Measurements from ENCODE around the gene KIF3A. TPM values are rescaled to one million over a fixed set of nuclear protein-coding genes. Genes with fewer than 3 reads are reported as not detected.

The KIF3A gene
- total RNA-seq, 1 donor from 2014 or later, result 11.9 TPM

- TF ChIP-seq CTCF (IDR thresholded peaks at IDR 0.05; ENCODE audit: borderline replicate concordance), result peak; percentile 26
Measured at GRCh38 chr5:132777209-132778069, 40.1 kb upstream of the KIF3A start, which contains the start of gene SEPTIN8. Gene SEPTIN8, minus strand, starts transcription at chr5:132777239. Its CDS starts 102 bp downstream, at chr5:132777137.

GRCh38 chr5:132776938-132777208 lies 39.5 kb upstream of the KIF3A start:
- TF ChIP-seq CTCF (IDR thresholded peaks at IDR 0.05; ENCODE audit: borderline replicate concordance), result no peak
- no peak for DNase-seq
- intact Hi-C loops (cut with micrococcal nuclease), result no loop called here
- Histone ChIP-seq H3K9me3 (replicated peaks) (no peaks in the 10 kb centered on the region), H3K4me3 (peak overlapping the region; percentile 95), H3K4me1 (peaks cover 62% of the 10 kb centered on the region), H3K27ac (replicated peaks) (peak overlapping the region; percentile 90), H3K36me3 (no peaks in the 10 kb centered on the region), H3K27me3 (ENCODE audit: low read depth) (no peaks in the 10 kb centered on the region)

More at GRCh38 chr5:132777209-132778069, 40.1 kb upstream of the KIF3A start, which contains the start of gene SEPTIN8:
- Histone ChIP-seq H3K27ac (replicated peaks) (peak within 1 kb of the TSS; percentile 90), H3K4me3 (peak within 1 kb of the TSS; percentile 95), H3K36me3 (no peaks in the 10 kb centered on the region), H3K27me3 (ENCODE audit: low read depth) (no peaks in the 10 kb centered on the region), H3K9me3 (replicated peaks) (no peaks in the 10 kb centered on the region), H3K4me1 (peaks cover 56% of the 10 kb centered on the region)
- peak; percentile 66 for DNase-seq
- intact Hi-C loops (cut with micrococcal nuclease), result no loop called here

GRCh38 chr5:132776131-132776937 lies 39.0 kb upstream of the KIF3A start:
- Histone ChIP-seq H3K9me3 (replicated peaks) (no peaks in the 10 kb centered on the region), H3K27ac (replicated peaks) (peak overlapping the region; percentile 90), H3K36me3 (no peaks in the 10 kb centered on the region), H3K4me3 (peak overlapping the region; percentile 95), H3K4me1 (peaks cover 67% of the 10 kb centered on the region), H3K27me3 (ENCODE audit: low read depth) (no peaks in the 10 kb centered on the region)
- DNase-seq, result peak; percentile 36
- no peak for TF ChIP-seq CTCF (IDR thresholded peaks at IDR 0.05; ENCODE audit: borderline replicate concordance)
- intact Hi-C loops (cut with micrococcal nuclease), result no loop called here

- intact Hi-C loops (cut with micrococcal nuclease), result no loop called here
- no peak for TF ChIP-seq CTCF (IDR thresholded peaks at IDR 0.05; ENCODE audit: borderline replicate concordance)
Measured at GRCh38 chr5:132775476-132775961, 38.2 kb upstream of the KIF3A start.

GRCh38 chr5:132774896-132775295 lies 37.5 kb upstream of the KIF3A start:
- Histone ChIP-seq H3K27me3 (ENCODE audit: low read depth) (no peaks in the 10 kb centered on the region), H3K4me1 (peaks cover 80% of the 10 kb centered on the region), H3K4me3 (peak overlapping the region; percentile 95), H3K36me3 (no peaks in the 10 kb centered on the region), H3K9me3 (replicated peaks) (no peaks in the 10 kb centered on the region), H3K27ac (replicated peaks) (peak overlapping the region; percentile 90)
- intact Hi-C loops (cut with micrococcal nuclease), result no loop called here
- TF ChIP-seq CTCF (IDR thresholded peaks at IDR 0.05; ENCODE audit: borderline replicate concordance), result no peak
- DNase-seq, result no peak

More at GRCh38 chr5:132775476-132775961, 38.2 kb upstream of the KIF3A start:
- DNase-seq, result no peak
- no peaks in the 10 kb centered on the region for H3K9me3 ChIP-seq (replicated peaks)
- no peaks in the 10 kb centered on the region for H3K27me3 ChIP-seq (ENCODE audit: low read depth)
- H3K27ac ChIP-seq (replicated peaks), result peak overlapping the region; percentile 90
- peak overlapping the region; percentile 95 for H3K4me3 ChIP-seq
- H3K4me1 ChIP-seq, result peaks cover 75% of the 10 kb centered on the region
- no peaks in the 10 kb centered on the region for H3K36me3 ChIP-seq

Data from left ventricle myocardium inferior (tissue), 1 donor.